ENCODE measurements around the gene C11orf65. TPM values are rescaled to one million over a fixed set of nuclear protein-coding genes. Genes with fewer than 3 reads are reported as not detected.

C11orf65 gene
- total RNA-seq, 2 experiments from 2014 or later: 0.98 to 2.0 TPM

DNA sequence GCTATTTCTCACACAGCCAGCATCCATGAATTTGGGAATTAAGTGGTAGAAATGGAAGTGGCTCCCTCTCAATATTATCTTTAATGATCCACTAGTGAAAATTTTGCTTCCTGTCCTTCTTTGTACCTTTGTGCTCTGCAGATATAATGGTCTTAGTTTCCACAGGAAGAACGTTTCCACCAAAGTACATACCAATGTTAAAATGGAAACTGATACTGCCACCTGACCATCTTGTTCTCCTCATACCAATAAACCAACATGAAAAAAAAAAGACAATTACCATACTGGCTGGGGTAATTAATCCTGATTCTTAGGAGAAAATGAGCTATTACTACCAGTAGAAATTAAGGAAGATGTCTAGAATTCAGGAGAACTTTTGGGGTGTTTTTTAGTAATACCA, 32.3 kb downstream of the C11orf65 start:
- Histone ChIP-seq H2AFZ (ENCODE audit: low read length) (no peak overlapping the region), H3K79me2 (ENCODE audit: insufficient read depth, low read depth, low read length) (no peaks in the 10 kb centered on the region), H3K4me3 (ENCODE audit: low read depth, low read length, poor library complexity, severe bottlenecking) (no peak overlapping the region), H3K27ac (ENCODE audit: low read depth, low read length, poor library complexity, severe bottlenecking) (no peak overlapping the region), H4K20me1 (ENCODE audit: insufficient read depth, low read length) (no peaks in the 10 kb centered on the region), H3K4me1 (ENCODE audit: insufficient read depth, low read length, poor library complexity, severe bottlenecking) (no peaks in the 10 kb centered on the region), H3K4me2 (ENCODE audit: low read length) (no peak overlapping the region), H3K9me2 (ENCODE audit: insufficient read depth, low read length) (no peaks in the 10 kb centered on the region), H3K9me3 (ENCODE audit: low read length) (0 out of 2 replicates have a peak, but pooled peaks cover 5% of the 10 kb centered on the region), H3K36me3 (ENCODE audit: insufficient read depth, low read length) (no peaks in the 10 kb centered on the region)
- BruUV-seq (replicated peaks): no TSS peak
- CTCF ChIA-PET (ENCODE audit: unreplicated experiment): no interaction called here
- TF ChIP-seq, protein P1, sequence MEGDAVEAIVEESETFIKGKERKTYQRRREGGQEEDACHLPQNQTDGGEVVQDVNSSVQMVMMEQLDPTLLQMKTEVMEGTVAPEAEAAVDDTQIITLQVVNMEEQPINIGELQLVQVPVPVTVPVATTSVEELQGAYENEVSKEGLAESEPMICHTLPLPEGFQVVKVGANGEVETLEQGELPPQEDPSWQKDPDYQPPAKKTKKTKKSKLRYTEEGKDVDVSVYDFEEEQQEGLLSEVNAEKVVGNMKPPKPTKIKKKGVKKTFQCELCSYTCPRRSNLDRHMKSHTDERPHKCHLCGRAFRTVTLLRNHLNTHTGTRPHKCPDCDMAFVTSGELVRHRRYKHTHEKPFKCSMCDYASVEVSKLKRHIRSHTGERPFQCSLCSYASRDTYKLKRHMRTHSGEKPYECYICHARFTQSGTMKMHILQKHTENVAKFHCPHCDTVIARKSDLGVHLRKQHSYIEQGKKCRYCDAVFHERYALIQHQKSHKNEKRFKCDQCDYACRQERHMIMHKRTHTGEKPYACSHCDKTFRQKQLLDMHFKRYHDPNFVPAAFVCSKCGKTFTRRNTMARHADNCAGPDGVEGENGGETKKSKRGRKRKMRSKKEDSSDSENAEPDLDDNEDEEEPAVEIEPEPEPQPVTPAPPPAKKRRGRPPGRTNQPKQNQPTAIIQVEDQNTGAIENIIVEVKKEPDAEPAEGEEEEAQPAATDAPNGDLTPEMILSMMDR (conservative IDR thresholded peaks at IDR 0.05; ENCODE audit: low read length): no peak
- no peak for TF ChIP-seq EZH2phosphoT487 (IDR thresholded peaks at IDR 0.05; ENCODE audit: borderline replicate concordance, low read depth, low read length)
- POLR2A ChIA-PET: interaction anchor here (0.7 kb wide), 1 partner anchor 629 kb away, joined by 3 read pairs; no protein-coding TSS in a partner anchor
- intact Hi-C loops (cut with micrococcal nuclease; ENCODE audit: unreplicated experiment): no loop called here
- no peak for DNase-seq (ENCODE audit: low spot score)

DNA sequence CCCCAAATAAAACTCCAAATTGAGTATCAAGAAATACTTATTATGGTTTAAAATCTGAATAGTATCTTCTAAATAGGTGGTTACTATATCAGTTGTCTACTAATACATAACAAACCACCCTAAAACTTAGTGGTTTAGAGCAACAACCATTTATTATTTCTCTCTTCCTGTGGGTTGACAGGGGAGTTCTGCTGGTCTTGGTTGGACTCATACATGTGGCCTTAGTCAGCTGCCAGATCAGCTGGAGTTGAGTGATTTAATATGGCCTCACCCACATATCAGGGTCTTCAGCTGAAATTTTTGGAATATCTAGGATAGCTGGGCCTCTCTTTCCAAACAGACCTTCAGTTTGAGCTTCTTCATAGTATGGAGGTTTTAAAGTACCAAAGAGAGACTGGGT, 34.5 kb downstream of the C11orf65 start:
- Histone ChIP-seq H3K9me3 (ENCODE audit: low read length) (0 out of 2 replicates have a peak, but pooled peaks cover 5% of the 10 kb centered on the region), H3K36me3 (ENCODE audit: insufficient read depth, low read length) (no peaks in the 10 kb centered on the region), H3K9me2 (ENCODE audit: insufficient read depth, low read length) (no peaks in the 10 kb centered on the region), H3K79me2 (ENCODE audit: insufficient read depth, low read depth, low read length) (no peaks in the 10 kb centered on the region), H3K27ac (ENCODE audit: low read depth, low read length, poor library complexity, severe bottlenecking) (no peak overlapping the region), H3K4me2 (ENCODE audit: low read length) (no peak overlapping the region), H3K4me3 (ENCODE audit: low read depth, low read length, poor library complexity, severe bottlenecking) (no peak overlapping the region), H2AFZ (ENCODE audit: low read length) (no peak overlapping the region), H4K20me1 (ENCODE audit: insufficient read depth, low read length) (no peaks in the 10 kb centered on the region), H3K4me1 (ENCODE audit: insufficient read depth, low read length, poor library complexity, severe bottlenecking) (no peaks in the 10 kb centered on the region)
- CTCF ChIA-PET (ENCODE audit: unreplicated experiment): no interaction called here
- BruUV-seq (replicated peaks): no TSS peak
- intact Hi-C loops (cut with micrococcal nuclease; ENCODE audit: unreplicated experiment): no loop called here
- no peak for TF ChIP-seq EZH2phosphoT487 (IDR thresholded peaks at IDR 0.05; ENCODE audit: borderline replicate concordance, low read depth, low read length)
- TF ChIP-seq, protein P1 (conservative IDR thresholded peaks at IDR 0.05; ENCODE audit: low read length): no peak
- DNase-seq (ENCODE audit: low spot score): no peak
- POLR2A ChIA-PET: no interaction called here

DNA sequence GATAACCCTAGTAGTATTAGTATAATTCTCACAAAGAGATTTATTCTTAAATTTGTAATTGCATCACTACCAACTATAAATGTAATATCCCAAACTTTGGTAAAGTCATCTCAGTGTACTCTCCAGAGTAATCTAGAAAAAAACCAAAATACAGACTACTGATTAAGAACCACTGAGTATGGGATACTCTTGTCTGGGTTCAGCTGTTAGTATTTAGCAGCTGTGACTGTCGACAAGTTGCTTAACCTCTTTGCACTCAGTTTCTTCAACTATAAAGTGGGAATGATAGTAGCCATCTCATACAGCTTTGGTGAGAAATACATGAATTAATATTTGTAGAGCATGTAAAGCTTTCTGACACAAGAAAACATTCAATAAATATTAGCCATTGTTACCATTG, 35.3 kb downstream of the C11orf65 start:
- Histone ChIP-seq H3K4me1 (ENCODE audit: insufficient read depth, low read length, poor library complexity, severe bottlenecking) (no peaks in the 10 kb centered on the region), H3K4me2 (ENCODE audit: low read length) (no peak overlapping the region), H3K27ac (ENCODE audit: low read depth, low read length, poor library complexity, severe bottlenecking) (no peak overlapping the region), H3K36me3 (ENCODE audit: insufficient read depth, low read length) (no peaks in the 10 kb centered on the region), H3K9me3 (ENCODE audit: low read length) (0 out of 2 replicates have a peak, but pooled peaks cover 5% of the 10 kb centered on the region), H4K20me1 (ENCODE audit: insufficient read depth, low read length) (no peaks in the 10 kb centered on the region), H3K9me2 (ENCODE audit: insufficient read depth, low read length) (no peaks in the 10 kb centered on the region), H2AFZ (ENCODE audit: low read length) (no peak overlapping the region), H3K4me3 (ENCODE audit: low read depth, low read length, poor library complexity, severe bottlenecking) (no peak overlapping the region), H3K79me2 (ENCODE audit: insufficient read depth, low read depth, low read length) (no peaks in the 10 kb centered on the region)
- no peak for DNase-seq (ENCODE audit: low spot score)
- no TSS peak for BruUV-seq (replicated peaks)
- ChIA-PET POLR2A (no interaction called here), CTCF (ENCODE audit: unreplicated experiment) (no interaction called here)
- intact Hi-C loops (cut with micrococcal nuclease; ENCODE audit: unreplicated experiment): no loop called here
- no peak for TF ChIP-seq EZH2phosphoT487 (IDR thresholded peaks at IDR 0.05; ENCODE audit: borderline replicate concordance, low read depth, low read length)
- TF ChIP-seq, protein P1 (conservative IDR thresholded peaks at IDR 0.05; ENCODE audit: low read length): no peak

Data from OCI-LY7 (cell line).